Activated CD8-positive, alpha-beta memory T cell treated with anti-CD3 and anti-CD28 coated beads for 4 hours (primary cell): Measurements from ENCODE around the gene USP8.
"Not testable (repeated sequence)": the region's sequence is repeated elsewhere in the genome, so short reads cannot be mapped to it uniquely, and the experiment has no call there.

Source experiments
- DNase-seq, 2 donors: peaks; one replicate each; pipeline ENCODE4 v3.0.0-alpha.2; 2020; ENCODE audit warnings: low read depth in 2 of 2

The USP8 gene

DNA sequence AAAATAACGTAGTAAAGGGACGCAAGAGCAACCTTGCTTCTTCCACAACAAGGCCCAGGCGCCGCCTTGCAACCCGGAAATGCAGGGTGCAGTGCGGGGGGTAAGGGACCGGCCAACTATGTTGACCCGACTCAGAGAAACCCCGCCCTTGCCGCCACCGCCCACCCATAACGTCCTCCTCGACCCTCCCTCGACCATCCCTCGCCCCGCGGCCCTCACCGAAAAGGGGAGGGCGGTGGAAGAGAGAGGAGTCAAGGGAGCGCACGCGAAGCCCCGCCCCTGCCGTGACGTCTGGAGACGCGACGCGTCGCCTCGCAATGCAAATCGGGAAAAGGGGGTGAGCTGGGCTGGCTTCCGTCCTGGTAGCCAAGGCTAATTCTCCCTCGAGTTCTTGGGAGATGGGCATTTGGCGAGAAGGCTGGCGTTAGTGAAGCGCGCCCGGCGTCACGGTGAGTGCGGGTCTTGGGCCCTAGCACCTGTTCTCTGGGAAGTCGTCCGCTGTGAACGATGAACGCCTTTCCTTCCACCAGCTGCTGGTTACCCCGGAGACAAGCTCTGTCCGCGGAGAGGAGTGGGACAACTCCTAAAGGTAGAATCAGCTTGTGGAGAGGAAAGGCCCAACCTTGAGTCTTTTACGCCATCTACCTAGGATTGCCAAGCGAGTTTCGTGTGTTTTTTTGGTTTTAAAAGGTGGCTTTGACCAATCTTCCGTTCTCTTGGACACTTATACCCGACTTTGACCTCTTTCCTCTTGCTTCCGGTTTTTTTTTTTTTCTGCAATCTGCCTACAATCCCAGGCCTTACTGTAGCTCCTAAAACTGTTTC lies at the start of gene USP8:
Gene USP8, plus strand, starts transcription at position 340 of the 825 bp plus-strand sequence. CDS start 14,669 bp downstream, outside the sequence.
- peak; percentile 81 to 86 for DNase-seq

- DNase-seq = no peak
Measured at GRCh38 chr15:50377867-50378751, 46.1 kb upstream of the USP8 start.

GRCh38 chr15:50378776-50379175 lies 45.4 kb upstream of the USP8 start:
- no peak for DNase-seq

DNA sequence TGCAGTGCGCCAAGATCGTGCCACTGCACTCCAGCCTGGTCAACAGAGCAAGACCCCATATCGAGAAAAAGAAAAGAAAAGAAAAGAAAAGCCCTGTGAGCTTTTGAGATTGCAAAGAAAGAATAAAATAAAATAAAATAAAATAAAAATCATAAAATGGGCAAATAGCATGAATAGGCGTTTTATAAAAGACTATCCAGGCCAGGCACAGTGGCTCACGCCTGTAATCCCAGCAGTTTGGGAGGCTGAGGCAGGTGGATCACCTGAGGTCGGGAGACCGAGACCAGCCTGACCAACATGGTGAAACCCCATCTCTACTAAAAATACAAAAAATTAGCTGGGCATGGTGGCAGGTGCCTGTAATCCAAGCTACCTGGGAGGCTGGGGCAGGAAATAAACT lies 44.8 kb upstream of the USP8 start:
- DNase-seq = not testable (repeated sequence)

- DNase-seq = no peak
Measured at GRCh38 chr15:50380089-50380488, 44.1 kb upstream of the USP8 start.

DNA sequence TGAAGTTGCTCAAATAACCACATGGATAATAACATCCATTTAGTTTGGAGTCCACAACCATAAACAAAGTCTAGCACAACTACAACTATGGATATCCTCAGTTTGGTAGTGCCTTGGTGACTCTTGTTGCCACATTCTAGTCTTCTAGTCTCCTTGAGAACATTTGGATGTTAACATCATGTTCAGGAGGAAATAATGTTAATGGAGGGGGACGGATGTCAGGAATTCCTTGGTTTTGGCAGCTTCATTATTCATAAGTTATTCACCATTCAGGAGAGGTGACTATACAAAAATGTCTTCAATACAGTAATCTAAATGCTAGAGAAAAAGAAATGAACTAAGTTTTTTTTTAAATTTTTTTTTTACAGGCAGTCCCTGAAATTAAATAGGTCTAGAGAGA lies 42.8 kb upstream of the USP8 start:
- no peak for DNase-seq

- not testable (repeated sequence) for DNase-seq
Measured at GRCh38 chr15:50382408-50382807, 41.8 kb upstream of the USP8 start.

DNA sequence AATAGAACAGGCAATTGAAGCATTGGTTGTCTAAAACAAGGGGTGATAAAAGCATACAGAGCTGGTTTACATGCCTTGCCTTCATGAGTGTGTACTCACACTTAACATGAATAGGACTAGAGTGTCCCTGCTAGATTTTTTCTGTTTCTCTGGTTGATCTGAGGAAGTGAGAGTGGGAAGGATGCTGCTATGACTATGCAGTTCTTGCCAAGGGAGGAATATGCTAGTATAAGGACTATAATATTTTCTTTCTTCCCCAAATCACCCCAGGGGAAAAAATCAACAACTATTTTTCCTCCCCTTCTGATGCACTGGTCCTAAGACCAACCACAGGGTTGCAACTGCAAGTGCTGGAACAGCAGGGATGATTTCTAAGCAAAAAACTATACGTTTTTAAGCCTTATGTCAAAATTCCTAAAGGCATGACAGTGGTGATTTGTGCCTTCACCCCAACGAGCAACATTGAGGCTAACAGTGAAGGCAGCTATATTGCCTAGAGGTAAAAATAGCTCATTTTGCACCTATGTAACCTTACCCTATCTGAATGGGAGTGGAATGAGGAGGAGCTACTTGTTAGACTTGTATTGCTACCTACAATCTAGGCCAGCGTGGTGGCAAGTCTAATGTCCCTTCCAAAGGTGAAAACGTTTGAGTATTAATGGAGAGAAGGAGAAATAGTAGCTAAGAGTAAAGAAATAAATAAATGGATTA lies 33.5 kb upstream of the USP8 start:
- DNase-seq = no peak

DNA sequence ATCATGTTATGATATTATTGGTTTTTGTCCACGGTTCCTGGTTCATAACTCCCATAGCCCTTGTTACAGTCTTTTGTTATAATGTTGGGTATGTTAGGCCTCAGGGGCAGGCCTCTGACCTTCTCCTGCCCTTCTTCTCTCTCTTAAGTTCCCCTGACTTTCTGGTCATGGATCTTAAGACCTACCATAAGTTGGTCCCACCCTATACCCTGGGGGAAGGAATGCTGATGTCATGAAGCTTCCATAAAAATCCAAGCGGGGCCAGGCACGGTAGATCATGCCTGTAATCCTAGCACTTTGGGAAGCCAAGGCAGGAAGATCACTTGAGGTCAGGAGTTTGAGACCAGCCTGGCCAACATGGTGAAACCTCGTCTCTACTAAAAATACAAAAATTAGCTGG lies 32.6 kb upstream of the USP8 start:
- DNase-seq = not testable (repeated sequence)

- no peak for DNase-seq
Measured at GRCh38 chr15:50411870-50412269, 12.3 kb upstream of the USP8 start.

DNA sequence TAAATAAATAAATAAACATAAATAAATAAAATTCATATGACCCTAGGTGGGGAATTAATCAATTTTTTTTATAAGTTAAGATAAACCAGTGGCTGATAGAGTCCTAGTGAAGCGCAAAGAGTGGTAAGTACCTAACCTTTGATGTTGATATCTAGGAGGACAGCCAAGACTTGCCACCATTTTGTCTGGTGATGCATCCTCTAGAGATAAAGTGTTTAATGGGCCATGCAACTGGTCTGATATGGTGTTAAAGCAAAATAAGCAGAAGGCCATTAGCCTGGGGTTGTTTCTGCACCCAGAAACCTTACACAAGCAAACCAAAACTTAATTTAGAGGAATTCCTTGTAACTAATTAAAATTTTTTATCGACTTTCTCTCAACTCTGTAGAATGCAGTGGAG lies 9.6 kb upstream of the USP8 start:
- DNase-seq = no peak

- no peak for DNase-seq
Measured at GRCh38 chr15:50415752-50416404, 8.3 kb upstream of the USP8 start.

GRCh38 chr15:50416890-50417289 lies 7.3 kb upstream of the USP8 start:
- DNase-seq = no peak

GRCh38 chr15:50418041-50418583 lies 6.1 kb upstream of the USP8 start:
- DNase-seq = no peak

- DNase-seq = no peak
Measured at GRCh38 chr15:50425219-50425618, 1.0 kb downstream of the USP8 start.

DNA sequence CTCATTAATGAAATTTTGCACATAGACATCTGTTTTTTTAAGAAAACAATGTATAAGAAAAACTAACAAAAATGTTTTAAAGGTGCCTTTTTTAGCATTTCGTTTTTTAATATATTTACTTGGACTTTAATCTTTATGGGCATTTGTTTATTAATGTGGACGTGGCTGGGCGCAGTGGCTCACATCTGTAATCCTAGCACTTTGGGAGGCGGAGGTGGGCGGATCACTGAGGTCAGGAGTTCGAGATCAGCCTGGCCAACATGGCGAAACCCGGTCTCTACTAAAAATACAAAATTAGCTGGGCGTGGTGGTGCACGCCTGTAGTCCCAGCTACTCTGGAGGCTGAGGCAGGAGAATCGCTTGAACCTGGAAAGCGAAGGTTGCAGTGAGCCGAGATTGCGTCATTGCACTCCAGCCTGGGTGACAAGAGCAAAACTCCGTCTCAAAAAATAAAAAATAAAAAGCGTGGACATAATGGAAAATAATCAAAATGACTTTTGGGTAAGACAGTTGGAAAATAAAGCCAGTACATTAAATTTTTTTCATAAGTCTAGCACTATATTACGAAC lies 1.6 kb downstream of the USP8 start:
- DNase-seq = not testable (repeated sequence)

DNA sequence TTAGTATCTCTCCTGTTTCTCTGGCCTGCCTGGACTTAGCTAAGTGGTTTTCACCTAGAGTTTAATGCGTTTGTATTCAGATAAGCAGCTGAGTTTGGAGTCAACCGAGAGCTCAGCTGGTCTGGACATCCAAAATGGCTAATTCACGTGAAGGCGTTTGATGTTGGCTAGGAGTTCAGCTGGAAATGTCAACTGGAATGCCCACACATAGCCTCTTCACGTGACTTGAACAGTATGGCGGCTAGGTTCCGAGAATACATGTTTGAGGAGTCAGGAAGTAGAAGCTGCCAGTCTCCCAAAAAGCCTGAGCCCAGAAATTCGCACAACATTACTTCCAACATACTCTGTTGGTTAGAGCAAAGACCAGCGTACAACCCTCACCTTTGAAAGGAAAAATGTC lies 2.2 kb downstream of the USP8 start:
- no peak for DNase-seq

- DNase-seq = no peak
Measured at GRCh38 chr15:50431204-50431603, 7.0 kb downstream of the USP8 start.

DNA sequence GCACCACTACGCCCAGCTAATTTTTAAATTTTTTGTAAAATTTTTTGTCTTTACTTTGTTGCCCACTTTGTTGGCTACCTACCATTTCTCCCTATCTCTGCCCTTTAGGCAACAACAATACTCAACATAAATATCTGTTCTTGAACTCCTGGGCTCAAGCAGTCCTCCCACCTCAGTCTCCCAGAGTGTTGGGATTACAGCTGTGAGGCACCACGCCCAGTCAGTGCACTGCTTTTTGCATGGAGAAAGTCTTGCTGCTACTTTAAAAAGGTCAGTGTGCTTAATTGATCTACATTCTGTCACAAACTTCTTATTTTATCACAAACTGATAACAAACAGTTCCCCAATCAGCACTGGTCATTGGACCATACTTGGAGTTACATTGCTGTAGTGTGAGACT lies 8.0 kb downstream of the USP8 start:
- no peak for DNase-seq

GRCh38 chr15:50435772-50436171 lies 11.6 kb downstream of the USP8 start:
- no peak for DNase-seq

GRCh38 chr15:50438251-50438650 lies 14.0 kb downstream of the USP8 start:
- DNase-seq = no peak
